DOHH2 (cell line): Measurements from ENCODE around the gene LIN52.

ENCODE experiments used
- CTCF ChIP-seq: fragments of 200-600 bp; sonication (generic); IDR thresholded peaks from one replicate; pipeline ENCODE4 v1.5.1; 2014; ENCODE audit warnings: antibody characterized with exemption, mild to moderate bottlenecking, low read depth, low read length; ENCODE audit not compliant: poor library complexity, severe bottlenecking
- EZH2phosphoT487 ChIP-seq: fragments of 200-600 bp; sonication (generic); IDR thresholded peaks from 2 replicates; pipeline ENCODE4 v1.6.1; 2017; ENCODE audit warnings: borderline replicate concordance, mild to moderate bottlenecking, antibody characterized with exemption, low read length, moderate library complexity, mixed read lengths

GRCh38 chr14:74248017-74248416, 163.3 kb downstream of the LIN52 start:
- TF ChIP-seq CTCF (no peak), EZH2phosphoT487 (no peak)
